LNCaP clone FGC (cell line): Measurements from ENCODE around the gene HHIPL1.
"Not testable (repeated sequence)": the region's sequence is repeated elsewhere in the genome, so short reads cannot be mapped to it uniquely, and the experiment has no call there.

Experiments used
- DNase-seq: peaks from one replicate; pipeline ENCODE4 v3.0.0-alpha.2; 2011; ENCODE audit warnings: low read depth
- H3K4me3 ChIP-seq: 2 replicates; pipeline ENCODE4 v1.5.1; 2011; ENCODE audit warnings: mild to moderate bottlenecking, low read depth, low read length, control low read depth
- CTCF ChIP-seq: IDR thresholded peaks from 2 replicates; pipeline ENCODE4 v1.5.1; 2012; ENCODE audit warnings: mild to moderate bottlenecking; ENCODE audit not compliant: control insufficient read depth, insufficient read depth; ENCODE audit errors: extremely low read depth

HHIPL1 gene

GRCh38 chr14:99659333-99659741, 14.4 kb downstream of the HHIPL1 start:
- no peak for TF ChIP-seq CTCF
- no peak for DNase-seq
- H3K4me3 ChIP-seq: no peak overlapping the region

- DNase-seq: no peak
- H3K4me3 ChIP-seq: no peak overlapping the region
- no peak for TF ChIP-seq CTCF
Measured at GRCh38 chr14:99660006-99660566, 15.2 kb downstream of the HHIPL1 start.

GRCh38 chr14:99660794-99661193, 15.9 kb downstream of the HHIPL1 start:
- TF ChIP-seq CTCF: no peak
- DNase-seq: no peak
- no peak overlapping the region for H3K4me3 ChIP-seq

- H3K4me3 ChIP-seq, DNase-seq: not testable (repeated sequence)
Measured at GRCh38 chr14:99661206-99661605, 16.3 kb downstream of the HHIPL1 start.

- H3K4me3 ChIP-seq: no peak overlapping the region
- TF ChIP-seq CTCF: no peak
- no peak for DNase-seq
Measured at GRCh38 chr14:99662846-99663245, 17.9 kb downstream of the HHIPL1 start.

GRCh38 chr14:99663386-99664057, 18.6 kb downstream of the HHIPL1 start:
- TF ChIP-seq CTCF: no peak
- no peak for DNase-seq
- no peak overlapping the region for H3K4me3 ChIP-seq

- no peak for TF ChIP-seq CTCF
Measured at GRCh38 chr14:99664058-99664936, 19.4 kb downstream of the HHIPL1 start.

More at GRCh38 chr14:99664058-99664936, 19.4 kb downstream of the HHIPL1 start:
- H3K4me3 ChIP-seq: no peak overlapping the region
- DNase-seq: no peak
